GM12878 (cell line): ENCODE measurements around the gene BUB1. TPM values are rescaled to one million over a fixed set of nuclear protein-coding genes. Genes with fewer than 3 reads are reported as not detected.

ENCODE experiments used
- ATAC-seq: fragments of 200-7000 bp; cut with Tn5 transposase; 3 replicates; pipeline ENCODE4 v1.9.1; 2020; ENCODE audit warnings: mild to moderate bottlenecking, moderate library complexity
- BruUV-seq: library from RNA; stranded (reverse); fragments of 400-500 nt; replicated peaks from 2 replicates; lab custom pipeline; 2021; lab: Mats Ljungman, UMichigan
- CTCF ChIA-PET: fragments of 300-600 bp; sonication (Branson Sonifier 250); formaldehyde crosslinking; extraction: SDS; loops from one replicate; lab custom pipeline; 2021; ENCODE audit warnings: inconsistent platforms; lab: Yijun Ruan, JAX
- POLR2A ChIA-PET: fragments of 350-600 bp; formaldehyde crosslinking; extraction: SDS; loops from one replicate; lab custom pipeline; 2021; ENCODE audit warnings: inconsistent platforms; lab: Charles Lee
- RAD21 ChIA-PET: fragments of 300-600 bp; sonication (Branson Sonifier 250); formaldehyde crosslinking; loops from one replicate; lab custom pipeline; 2023; ENCODE audit warnings: antibody characterized with exemption; ENCODE audit not compliant: unreplicated experiment; lab: Charles Lee
- SMC1A ChIA-PET: fragments of 300-600 bp; sonication (Branson Sonifier 250); formaldehyde crosslinking; loops from one replicate; lab custom pipeline; 2023; ENCODE audit not compliant: unreplicated experiment, uncharacterized antibody; lab: Charles Lee
- DNase-seq: peaks from one replicate; pipeline ENCODE4 v3.0.0-alpha.2; 2011; ENCODE audit warnings: low read depth, low spot score
- FAIRE-seq: peaks from 3 replicates; lab custom pipeline; 2011; peaks lifted over from hg19 to GRCh38; lab: Jason Lieb, UNC
- H2AFZ ChIP-seq: 2 replicates; pipeline ENCODE4 v1.6.0; 2011; ENCODE audit warnings: low read depth, low read length, control low read depth; ENCODE audit not compliant: control insufficient read depth
- H3K27ac ChIP-seq: 2 replicates; pipeline ENCODE4 v1.5.1; 2011; ENCODE audit warnings: control low read depth; ENCODE audit not compliant: control insufficient read depth, insufficient read depth
- H3K27me3 ChIP-seq, 2 experiments: replicated peaks in 1 of 2; 2 replicates each; pipeline versions ENCODE4 v1.6.0 to v1.6.1; 2011; ENCODE audit warnings: low read length in 1 of 2; ENCODE audit not compliant: control insufficient read depth in 2 of 2, insufficient read depth in 2 of 2
- H3K36me3 ChIP-seq, 2 experiments: 2 replicates each; pipeline ENCODE4 v1.5.1; 2011; ENCODE audit warnings: low read length in 1 of 2; ENCODE audit not compliant: control insufficient read depth in 2 of 2, insufficient read depth in 2 of 2
- H3K4me1 ChIP-seq: 2 replicates; pipeline ENCODE4 v1.6.1; 2011; ENCODE audit warnings: mild to moderate bottlenecking, low read length, moderate library complexity, mixed read lengths; ENCODE audit not compliant: control insufficient read depth, insufficient read depth
- H3K4me2 ChIP-seq: 2 replicates; pipeline ENCODE4 v1.6.0; 2011; ENCODE audit warnings: control low read depth; ENCODE audit not compliant: control insufficient read depth, insufficient read depth
- H3K4me3 ChIP-seq: fragments of 200-600 bp; sonication (generic); 2 replicates; pipeline ENCODE4 v1.5.1; 2016
- H3K79me2 ChIP-seq: 2 replicates; pipeline ENCODE4 v1.6.0; 2011; ENCODE audit warnings: low read length; ENCODE audit not compliant: control insufficient read depth, insufficient read depth
- H3K9ac ChIP-seq: 2 replicates; pipeline ENCODE4 v1.8.0; 2011; ENCODE audit warnings: low read length, control low read depth, mixed read lengths; ENCODE audit not compliant: control insufficient read depth, insufficient read depth
- H3K9me3 ChIP-seq: replicated peaks from 3 replicates; pipeline ENCODE4 v1.5.1; 2011; ENCODE audit warnings: mild to moderate bottlenecking, low read length; ENCODE audit not compliant: control insufficient read depth, insufficient read depth
- H4K20me1 ChIP-seq: 2 replicates; pipeline ENCODE4 v1.6.0; 2011; ENCODE audit not compliant: control insufficient read depth, insufficient read depth
- ATF2 ChIP-seq: IDR thresholded peaks from 2 replicates; pipeline ENCODE4 v1.6.1; 2012; ENCODE audit warnings: low read length, inconsistent platforms
- CREB1 ChIP-seq: IDR thresholded peaks from 2 replicates; pipeline ENCODE4 v1.6.1; 2012; ENCODE audit warnings: low read depth, mild to moderate bottlenecking, inconsistent platforms
- FOXM1 ChIP-seq: IDR thresholded peaks from 2 replicates; pipeline ENCODE4 v1.6.1; 2012; ENCODE audit warnings: low read depth, mild to moderate bottlenecking, inconsistent platforms, low read length, moderate library complexity
- IRF4 ChIP-seq: IDR thresholded peaks from 2 replicates; pipeline ENCODE4 v1.6.1; 2011; ENCODE audit warnings: low read depth, low read length
- MEF2B ChIP-seq: fragments of 450-650 bp; IDR thresholded peaks from 2 replicates; pipeline ENCODE4 v1.6.1; 2018; ENCODE audit warnings: mild to moderate bottlenecking, moderate library complexity; ENCODE audit not compliant: partially characterized antibody, poor library complexity, severe bottlenecking
- NBN ChIP-seq: fragments of 450-650 bp; IDR thresholded peaks from 2 replicates; pipeline ENCODE4 v1.6.1; 2016
- NR2C2 ChIP-seq: IDR thresholded peaks from 2 replicates; pipeline ENCODE4 v1.6.1; 2011; ENCODE audit warnings: borderline replicate concordance, low read depth; ENCODE audit not compliant: control insufficient read depth, insufficient read length
- PAX8 ChIP-seq: fragments of 450-650 bp; IDR thresholded peaks from 2 replicates; pipeline ENCODE4 v1.6.1; 2017; ENCODE audit warnings: mild to moderate bottlenecking, moderate library complexity
- POLR2A ChIP-seq: IDR thresholded peaks from 2 replicates; pipeline ENCODE4 v1.6.1; 2011; ENCODE audit warnings: low read depth, mild to moderate bottlenecking, low read length
- RCOR1 ChIP-seq: conservative IDR thresholded peaks from 2 replicates; pipeline ENCODE4 v1.6.1; 2012; ENCODE audit warnings: low read depth, low read length, improper control_type of control experiment
- RUNX3 ChIP-seq: IDR thresholded peaks from 2 replicates; pipeline ENCODE4 v1.6.1; 2012; ENCODE audit warnings: low read length, inconsistent platforms
- SREBF2 ChIP-seq: IDR thresholded peaks from 2 replicates; pipeline ENCODE4 v1.6.1; 2012; ENCODE audit warnings: mild to moderate bottlenecking, low read length
- WRNIP1 ChIP-seq: IDR thresholded peaks from 2 replicates; pipeline ENCODE4 v1.6.1; 2011; ENCODE audit warnings: low read depth, low read length, improper control_type of control experiment, borderline replicate concordance
- ZBTB33 ChIP-seq: fragments of 450-650 bp; IDR thresholded peaks from 2 replicates; pipeline ENCODE4 v1.6.1; 2017; ENCODE audit warnings: mild to moderate bottlenecking
- ZNF207 ChIP-seq: fragments of 450-650 bp; IDR thresholded peaks from 2 replicates; pipeline ENCODE4 v1.6.1; 2014; ENCODE audit warnings: antibody characterized with exemption, mild to moderate bottlenecking, borderline replicate concordance
- WGBS: methylation state at CpG from one replicate; pipeline ENCODE4 v1.1.6; 2016; ENCODE audit warnings: low lambda C conversion rate; ENCODE audit not compliant: insufficient replicate concordance, insufficient coverage; ENCODE audit errors: missing lambda C conversion rate; 5-methylcytosine and 5-hydroxymethylcytosine counted together
- in situ Hi-C: fragments of 300-500 bp; cut with MboI; formaldehyde crosslinking; loops from 9 replicates; pipeline ENCODE4 v1.14.3; 2018; ENCODE audit warnings: mixed read lengths
- intact Hi-C: fragments of 100-400 bp; cut with micrococcal nuclease; formaldehyde crosslinking; loops from one replicate; pipeline ENCODE4 v1.14.2; 2022; ENCODE audit not compliant: unreplicated experiment
- polyA plus RNA-seq, 11 experiments: library from polyadenylated mRNA; depleted of rRNA in 4 of 11; unstranded in 6 of 11; stranded (reverse) in 5 of 11; fragments of >200 nt; fragmentation: Nextera tagmentation in 4 of 11; fragmentation: Illumina TruSeq in 1 of 11; extraction: Ambion mirVana in 4 of 11; extraction: Trizol in 1 of 11; gene quantifications; 1 replicate in 1 of 11; 2 replicates in 10 of 11; pipeline versions ENCODE4 v1.2.1 to v1.2.3, GENCODE V29; 2011 to 2016; ENCODE audit warnings: inconsistent platforms in 2 of 11, missing spikeins in 2 of 11, low read depth in 1 of 11
- total RNA-seq, 4 experiments: library from RNA; depleted of rRNA in 3 of 4; stranded (reverse); fragments of >200 nt in 3 of 4; fragmentation: Illumina TruSeq in 1 of 4; extraction: Trizol in 1 of 4; gene quantifications; 2 replicates each; pipeline versions ENCODE4 v1.2.1 to v1.2.3, GENCODE V29; 2013 to 2021

The BUB1 gene
- total and polyA plus RNA-seq, 10 of the 15 experiments (the other 5 are each of a cell fraction or from before 2014, with no cell fraction given): 52.4 to 142 (median 88.9) TPM

GRCh38 chr2:110674620-110675555 is 3.0 kb downstream of the BUB1 start:
- Histone ChIP-seq H3K4me3 (peak overlapping the region; percentile 62), H2AFZ (peak overlapping the region; percentile 77), H3K27me3 (no peaks in the 10 kb centered on the region), H3K27ac (peak overlapping the region; percentile 96), H3K79me2 (peaks cover 64% of the 10 kb centered on the region), H4K20me1 (no peaks in the 10 kb centered on the region), H3K4me1 (peaks cover 11% of the 10 kb centered on the region), H3K9ac (peak overlapping the region; percentile 83), H3K9me3 (no peaks in the 10 kb centered on the region), H3K4me2 (peak overlapping the region; percentile 98), H3K36me3 (peaks cover 3 to 14% of the 10 kb centered on the region in 2 experiments)
- DNase-seq (peak; percentile 98), ATAC-seq (peak; percentile 88), FAIRE-seq (peak; percentile 97)
- intact Hi-C loops: loop anchor here (2.0 kb wide), 1 partner anchor 74 kb away; no protein-coding TSS in a partner anchor
- 16% methylated on average over 7 of the region's 7 CpGs for WGBS
- SMC1A ChIA-PET: interaction anchor here (0.7 to 17.1 kb wide), 15 partner anchors 9 to 521 kb away, joined by 3 to 251 read pairs (median 5); partner anchors contain the start of gene ACOXL
- in situ Hi-C loops: no loop called here
- no TSS peak for BruUV-seq
- CTCF ChIA-PET: interaction anchor here (0.6 to 5.5 kb wide), 8 partner anchors 12 to 207 kb away, joined by 3 to 48 read pairs (median 5); no protein-coding TSS in a partner anchor
- POLR2A ChIA-PET: interaction anchor here (0.6 to 3.9 kb wide), 9 partner anchors 14 to 1418 kb away, joined by 3 to 28 read pairs (median 3); no protein-coding TSS in a partner anchor
- RAD21 ChIA-PET: interaction anchor here (1.0 to 5.4 kb wide), 14 partner anchors 9 to 534 kb away, joined by 3 to 53 read pairs (median 4); no protein-coding TSS in a partner anchor
- TF ChIP-seq WRNIP1 (no peak), POLR2A (peak; percentile 44; the same call in 1 of the 2 replicates), RCOR1 (0 out of 2 replicates have a peak, but pooled peaks have one; percentile 66), ATF2 (peak; percentile 54), NR2C2 (no peak), FOXM1 (peak; percentile 62; the same call in 1 of the 2 replicates), ZNF207 (peak; percentile 39; the same call in 1 of the 2 replicates), MEF2B (peak; percentile 93), ZBTB33 (no peak), PAX8 (no peak), CREB1 (peak; percentile 62), SREBF2 (no peak), NBN (peak; percentile 95), RUNX3 (peak; percentile 81), IRF4 (0 out of 2 replicates have a peak, but pooled peaks have one; percentile 14)
